HEK293T (cell line): Measurements from ENCODE around the gene SERPINA3.

Source experiments
- CTCF ChIA-PET: fragments of 350-600 bp; formaldehyde crosslinking; extraction: SDS; loops from one replicate; lab custom pipeline; 2021; ENCODE audit warnings: antibody characterized with exemption, inconsistent platforms; lab: Yijun Ruan, JAX
- POLR2A ChIA-PET: fragments of 350-600 bp; formaldehyde crosslinking; extraction: SDS; loops from one replicate; lab custom pipeline; 2020; ENCODE audit warnings: antibody characterized with exemption, inconsistent platforms; lab: Yijun Ruan, JAX
- DNase-seq: peaks from one replicate; pipeline ENCODE4 v3.0.0; 2012; ENCODE audit warnings: mixed read lengths; ENCODE audit errors: extremely low spot score
- ARNT ChIP-seq: fragments of 450-650 bp; IDR thresholded peaks from 2 replicates; pipeline ENCODE4 v1.6.1; 2017; ENCODE audit warnings: mild to moderate bottlenecking
- BHLHE40 ChIP-seq: fragments of 450-650 bp; IDR thresholded peaks from 2 replicates; pipeline ENCODE4 v1.6.1; 2016; ENCODE audit warnings: mild to moderate bottlenecking, moderate library complexity, borderline replicate concordance
- CTBP1 ChIP-seq: fragments of 450-650 bp; IDR thresholded peaks from 2 replicates; pipeline ENCODE4 v1.6.1; 2016; ENCODE audit warnings: borderline replicate concordance
- ELF4 ChIP-seq: fragments of 450-650 bp; IDR thresholded peaks from 2 replicates; pipeline ENCODE4 v1.6.1; 2017; ENCODE audit warnings: antibody characterized with exemption
- FOXA1 ChIP-seq: fragments of 450-650 bp; IDR thresholded peaks from 2 replicates; pipeline ENCODE4 v1.6.1; 2016; ENCODE audit warnings: mild to moderate bottlenecking
- FOXK2 ChIP-seq: fragments of 450-650 bp; IDR thresholded peaks from 2 replicates; pipeline ENCODE4 v1.6.1; 2016; ENCODE audit warnings: mild to moderate bottlenecking
- FOXM1 ChIP-seq: fragments of 450-650 bp; IDR thresholded peaks from 2 replicates; pipeline ENCODE4 v1.6.1; 2017; ENCODE audit warnings: mild to moderate bottlenecking, borderline replicate concordance
- HDGF ChIP-seq: fragments of 450-650 bp; IDR thresholded peaks from 2 replicates; pipeline ENCODE4 v1.6.1; 2017; ENCODE audit warnings: antibody characterized with exemption, borderline replicate concordance
- L3MBTL2 ChIP-seq: fragments of 450-650 bp; conservative IDR thresholded peaks from 2 replicates; pipeline ENCODE4 v1.6.1; 2016; ENCODE audit warnings: mild to moderate bottlenecking
- LEF1 ChIP-seq: fragments of 450-650 bp; IDR thresholded peaks from 2 replicates; pipeline ENCODE4 v1.6.1; 2017; ENCODE audit warnings: mild to moderate bottlenecking, borderline replicate concordance
- NFRKB ChIP-seq: fragments of 450-650 bp; IDR thresholded peaks from 2 replicates; pipeline ENCODE4 v1.6.1; 2016; ENCODE audit warnings: mild to moderate bottlenecking, moderate library complexity
- SP1 ChIP-seq: fragments of 450-650 bp; IDR thresholded peaks from 2 replicates; pipeline ENCODE4 v1.6.1; 2017
- SUZ12 ChIP-seq: fragments of 450-650 bp; IDR thresholded peaks from 2 replicates; pipeline ENCODE4 v1.6.1; 2016; ENCODE audit warnings: mild to moderate bottlenecking
- TARDBP ChIP-seq: fragments of 450-650 bp; IDR thresholded peaks from 2 replicates; pipeline ENCODE4 v1.6.1; 2016
- ZNF384 ChIP-seq: fragments of 450-650 bp; IDR thresholded peaks from 2 replicates; pipeline ENCODE4 v1.6.1; 2016
- TF ChIP-seq, protein P1 (sequence below): fragments of 450-650 bp; IDR thresholded peaks from 2 replicates; pipeline ENCODE4 v1.6.1; 2016

SERPINA3 gene

GRCh38 chr14:94582199-94582750 is 29.9 kb upstream of the SERPINA3 start:
- ChIA-PET POLR2A (no interaction called here), CTCF (no interaction called here)
- DNase-seq, result no peak
- TF ChIP-seq CTBP1, result no peak
- no peak for TF ChIP-seq ELF4
- no peak for TF ChIP-seq SP1
- TF ChIP-seq ARNT, result no peak
- no peak for TF ChIP-seq L3MBTL2
- TF ChIP-seq, protein P1, sequence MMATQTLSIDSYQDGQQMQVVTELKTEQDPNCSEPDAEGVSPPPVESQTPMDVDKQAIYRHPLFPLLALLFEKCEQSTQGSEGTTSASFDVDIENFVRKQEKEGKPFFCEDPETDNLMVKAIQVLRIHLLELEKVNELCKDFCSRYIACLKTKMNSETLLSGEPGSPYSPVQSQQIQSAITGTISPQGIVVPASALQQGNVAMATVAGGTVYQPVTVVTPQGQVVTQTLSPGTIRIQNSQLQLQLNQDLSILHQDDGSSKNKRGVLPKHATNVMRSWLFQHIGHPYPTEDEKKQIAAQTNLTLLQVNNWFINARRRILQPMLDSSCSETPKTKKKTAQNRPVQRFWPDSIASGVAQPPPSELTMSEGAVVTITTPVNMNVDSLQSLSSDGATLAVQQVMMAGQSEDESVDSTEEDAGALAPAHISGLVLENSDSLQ, result no peak
- TF ChIP-seq ZNF384, result no peak
- no peak for TF ChIP-seq LEF1
- no peak for TF ChIP-seq BHLHE40
- no peak for TF ChIP-seq FOXA1
- no peak for TF ChIP-seq FOXK2
- no peak for TF ChIP-seq HDGF
- no peak for TF ChIP-seq NFRKB
- TF ChIP-seq TARDBP, result no peak
- no peak for TF ChIP-seq SUZ12
- TF ChIP-seq FOXM1, result no peak

GRCh38 chr14:94582851-94583250 is 29.3 kb upstream of the SERPINA3 start:
- POLR2A ChIA-PET, result no interaction called here
- CTCF ChIA-PET, result no interaction called here
- no peak for DNase-seq
- TF ChIP-seq FOXM1 (no peak), TARDBP (no peak), HDGF (no peak), ZNF384 (no peak), SUZ12 (no peak), ARNT (no peak), BHLHE40 (no peak)
- TF ChIP-seq, protein P1, result no peak

DNA sequence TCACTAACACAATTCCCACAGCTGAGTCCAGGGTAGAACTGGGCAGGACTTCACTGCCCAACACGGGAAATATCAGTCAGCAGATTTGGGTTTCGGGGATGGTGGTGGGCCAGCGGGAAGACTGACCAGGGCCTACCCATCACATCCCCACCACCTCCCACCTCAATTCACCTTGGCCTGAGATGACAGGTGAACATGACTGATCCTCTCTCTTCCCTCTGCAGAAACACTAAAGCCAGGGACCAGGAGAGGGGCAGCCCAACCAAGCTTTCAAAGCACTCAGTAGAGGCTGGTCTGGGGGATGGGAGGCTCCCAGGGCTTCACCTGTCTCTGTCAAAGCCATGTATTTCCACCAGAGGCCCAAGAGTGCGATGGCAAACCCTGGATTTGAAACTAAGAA is 28.6 kb upstream of the SERPINA3 start:
- DNase-seq, result no peak
- ChIA-PET POLR2A (no interaction called here), CTCF (no interaction called here)
- TF ChIP-seq FOXK2 (no peak), L3MBTL2 (no peak), SUZ12 (no peak), NFRKB (no peak)

DNA sequence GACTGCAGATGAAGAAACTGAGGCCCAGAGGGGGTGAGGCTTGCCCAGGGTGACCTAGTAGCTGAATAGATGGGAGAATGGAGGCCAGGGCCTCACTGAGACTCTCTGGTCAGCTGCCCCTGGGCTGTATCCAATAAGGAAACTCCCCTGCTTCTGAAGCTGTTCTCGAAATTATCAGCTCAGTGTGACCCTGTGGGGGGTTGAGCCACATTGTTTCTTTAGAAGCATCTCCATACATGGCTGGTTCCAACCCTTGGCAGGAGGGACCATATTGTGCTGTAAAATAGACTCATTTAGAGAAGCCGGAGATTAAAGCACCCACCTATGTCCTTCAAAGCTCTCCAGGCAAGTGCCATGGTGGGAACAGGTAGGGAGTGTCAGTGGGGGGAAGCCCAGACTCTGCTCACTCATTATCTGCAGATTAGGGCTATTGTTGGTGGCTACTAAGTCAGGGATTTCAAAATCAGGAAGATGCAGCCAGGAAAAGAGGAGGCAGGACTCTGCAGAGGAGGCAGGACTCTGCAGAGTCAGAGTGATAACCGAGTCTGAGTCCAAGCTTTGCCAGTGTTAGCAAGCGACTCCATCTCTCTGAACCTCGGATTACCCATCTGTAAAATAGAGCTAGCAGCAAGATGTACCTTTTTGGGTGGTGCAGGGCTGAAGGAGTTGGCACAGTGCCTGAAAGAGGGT is 27.5 kb upstream of the SERPINA3 start:
- POLR2A ChIA-PET, result no interaction called here
- TF ChIP-seq ELF4 (no peak), ZNF384 (no peak), SP1 (no peak), SUZ12 (no peak), TARDBP (no peak), FOXA1 (no peak), ARNT (no peak), L3MBTL2 (no peak), LEF1 (no peak), CTBP1 (no peak), BHLHE40 (no peak), FOXM1 (no peak)
- TF ChIP-seq, protein P1, result no peak
- DNase-seq, result no peak
- CTCF ChIA-PET, result interaction anchor here (1.1 kb wide), 1 partner anchor 20 kb away, joined by 3 read pairs; no protein-coding TSS in a partner anchor

DNA sequence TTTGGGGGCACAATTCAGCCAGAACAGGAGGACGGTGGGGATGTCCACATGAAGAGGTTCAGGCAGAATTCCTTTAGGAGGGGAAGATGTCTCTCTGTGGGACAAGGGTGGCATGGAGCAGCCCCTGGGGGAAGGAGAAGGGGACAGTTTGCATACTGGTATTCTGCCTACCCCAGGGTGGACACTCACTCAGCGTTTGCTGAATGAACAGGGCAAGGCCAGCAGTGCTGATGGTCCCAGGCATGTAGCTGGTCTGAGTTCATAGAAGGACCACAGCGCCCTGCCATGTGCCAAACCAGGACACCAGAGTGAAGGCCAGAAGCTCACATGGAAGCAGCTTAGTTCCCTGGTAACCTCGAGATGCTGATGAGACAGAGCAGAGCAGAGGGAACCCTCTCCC is 25.6 kb upstream of the SERPINA3 start:
- no peak for DNase-seq
- ChIA-PET CTCF (no interaction called here), POLR2A (no interaction called here)
- TF ChIP-seq FOXK2, result no peak
- no peak for TF ChIP-seq L3MBTL2
- TF ChIP-seq, protein P1, result no peak
- no peak for TF ChIP-seq ZNF384
- TF ChIP-seq ELF4, result no peak
- TF ChIP-seq SUZ12, result no peak
- no peak for TF ChIP-seq NFRKB
- TF ChIP-seq ARNT, result no peak
- no peak for TF ChIP-seq CTBP1
- no peak for TF ChIP-seq TARDBP
- no peak for TF ChIP-seq LEF1
- no peak for TF ChIP-seq SP1

DNA sequence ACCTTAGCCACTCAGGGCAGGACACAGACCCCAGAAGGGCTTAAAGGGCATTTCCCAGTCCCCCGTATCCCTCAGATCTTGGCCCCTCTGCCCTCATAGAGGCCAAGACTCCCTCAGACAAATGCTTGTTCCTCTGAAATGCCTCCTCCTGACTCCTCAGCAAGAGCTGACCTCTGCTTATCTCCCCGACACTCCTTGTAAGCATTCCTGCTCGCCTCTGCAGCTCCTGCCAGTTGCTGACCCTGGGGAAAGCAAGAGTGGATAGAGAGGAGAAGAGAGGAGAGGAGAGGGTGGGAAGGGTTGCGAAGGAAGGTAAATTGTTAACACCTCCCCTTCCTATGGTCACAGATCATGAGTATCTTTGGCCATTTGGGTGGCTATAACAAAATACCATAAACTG is 23.9 kb upstream of the SERPINA3 start:
- ChIA-PET CTCF (no interaction called here), POLR2A (no interaction called here)
- no peak for DNase-seq
- TF ChIP-seq BHLHE40, result no peak
- TF ChIP-seq ZNF384, result no peak
- no peak for TF ChIP-seq LEF1
- no peak for TF ChIP-seq HDGF
- no peak for TF ChIP-seq FOXA1
- TF ChIP-seq CTBP1, result no peak
- TF ChIP-seq TARDBP, result no peak
- no peak for TF ChIP-seq ARNT
- TF ChIP-seq SP1, result no peak
- TF ChIP-seq, protein P1, result no peak
- TF ChIP-seq NFRKB, result no peak
- TF ChIP-seq ELF4, result no peak
- TF ChIP-seq FOXM1, result no peak
